Measurements from ENCODE around the gene FTO.

FTO gene

GRCh38 chr16:53832896-53833544 is 129.1 kb downstream of the FTO start:
- TF ChIP-seq SIN3A (IDR thresholded peaks at IDR 0.05; ENCODE audit: borderline replicate concordance, insufficient read depth, low read length) (no peak), REST (IDR thresholded peaks at IDR 0.05; ENCODE audit: insufficient read depth in 1 of 2, low read depth in 2 of 2, low read length in 2 of 2) (no peak), TAF1 (IDR thresholded peaks at IDR 0.05; ENCODE audit: borderline replicate concordance, insufficient read depth, low read length) (no peak), FOXP2 (optimal IDR thresholded peaks at IDR 0.05; ENCODE audit: borderline replicate concordance, extremely low read depth, extremely low read length, insufficient read depth) (no peak), POLR2AphosphoS5 (IDR thresholded peaks at IDR 0.05; ENCODE audit: low read depth, low read length) (no peak)

- no peak for TF ChIP-seq POLR2AphosphoS5 (IDR thresholded peaks at IDR 0.05; ENCODE audit: low read depth, low read length)
- TF ChIP-seq REST (IDR thresholded peaks at IDR 0.05; ENCODE audit: insufficient read depth in 1 of 2, low read depth in 2 of 2, low read length in 2 of 2): no peak
- no peak for TF ChIP-seq TAF1 (IDR thresholded peaks at IDR 0.05; ENCODE audit: borderline replicate concordance, insufficient read depth, low read length)
- no peak for TF ChIP-seq FOXP2 (optimal IDR thresholded peaks at IDR 0.05; ENCODE audit: borderline replicate concordance, extremely low read depth, extremely low read length, insufficient read depth)
These were observed 132.2 kb downstream of the FTO start for GRCh38 chr16:53836142-53836541.

GRCh38 chr16:53836680-53837079 is 132.7 kb downstream of the FTO start:
- no peak for TF ChIP-seq TAF1 (IDR thresholded peaks at IDR 0.05; ENCODE audit: borderline replicate concordance, insufficient read depth, low read length)
- no peak for TF ChIP-seq FOXP2 (optimal IDR thresholded peaks at IDR 0.05; ENCODE audit: borderline replicate concordance, extremely low read depth, extremely low read length, insufficient read depth)
- no peak for TF ChIP-seq REST (IDR thresholded peaks at IDR 0.05; ENCODE audit: insufficient read depth in 1 of 2, low read depth in 2 of 2, low read length in 2 of 2)
- no peak for TF ChIP-seq SIN3A (IDR thresholded peaks at IDR 0.05; ENCODE audit: borderline replicate concordance, insufficient read depth, low read length)
- no peak for TF ChIP-seq POLR2AphosphoS5 (IDR thresholded peaks at IDR 0.05; ENCODE audit: low read depth, low read length)

GRCh38 chr16:53837426-53837825 is 133.5 kb downstream of the FTO start:
- no peak for TF ChIP-seq REST (IDR thresholded peaks at IDR 0.05; ENCODE audit: insufficient read depth in 1 of 2, low read depth in 2 of 2, low read length in 2 of 2)
- no peak for TF ChIP-seq POLR2AphosphoS5 (IDR thresholded peaks at IDR 0.05; ENCODE audit: low read depth, low read length)
- no peak for TF ChIP-seq SIN3A (IDR thresholded peaks at IDR 0.05; ENCODE audit: borderline replicate concordance, insufficient read depth, low read length)
- no peak for TF ChIP-seq TAF1 (IDR thresholded peaks at IDR 0.05; ENCODE audit: borderline replicate concordance, insufficient read depth, low read length)
- no peak for TF ChIP-seq FOXP2 (optimal IDR thresholded peaks at IDR 0.05; ENCODE audit: borderline replicate concordance, extremely low read depth, extremely low read length, insufficient read depth)

All from PFSK-1 (cell line).